GM12878 (cell line): ENCODE results near the gene FRMD8. TPM values are rescaled to one million over a fixed set of nuclear protein-coding genes. Genes with fewer than 3 reads are reported as not detected.

Experiments used
- BCL11A ChIP-seq: IDR thresholded peaks from 2 replicates; pipeline ENCODE4 v1.6.1; 2011; ENCODE audit warnings: low read depth, low read length
- BHLHE40 ChIP-seq, 2 experiments: fragments of 450-650 bp in 1 of 2; IDR thresholded peaks; 2 replicates each; pipeline ENCODE4 v1.6.1; 2011 to 2017; ENCODE audit warnings: low read depth in 2 of 2, borderline replicate concordance in 1 of 2, improper control_type of control experiment in 1 of 2, low read length in 1 of 2, mild to moderate bottlenecking in 1 of 2
- BRCA1 ChIP-seq: IDR thresholded peaks from 2 replicates; pipeline ENCODE4 v1.6.1; 2011; ENCODE audit warnings: low read depth, low read length, improper control_type of control experiment
- CHD4 ChIP-seq: fragments of 200-600 bp; sonication (generic); IDR thresholded peaks from 2 replicates; pipeline ENCODE4 v1.6.1; 2016; ENCODE audit warnings: mild to moderate bottlenecking
- CREB1 ChIP-seq: IDR thresholded peaks from 2 replicates; pipeline ENCODE4 v1.6.1; 2012; ENCODE audit warnings: low read depth, mild to moderate bottlenecking, inconsistent platforms
- EGR1 ChIP-seq, 2 experiments: IDR thresholded peaks; 1 replicate in 1 of 2; 2 replicates in 1 of 2; pipeline ENCODE4 v1.6.1; 2011 to 2012; ENCODE audit warnings: low read depth in 2 of 2, low read length in 2 of 2, borderline replicate concordance in 1 of 2, mild to moderate bottlenecking in 1 of 2, moderate library complexity in 1 of 2
- EZH2 ChIP-seq: IDR thresholded peaks from 2 replicates; pipeline ENCODE4 v1.6.1; 2012; ENCODE audit warnings: low read depth, mild to moderate bottlenecking, control low read depth, inconsistent platforms, low read length, borderline replicate concordance; ENCODE audit not compliant: control insufficient read depth
- FOXM1 ChIP-seq: IDR thresholded peaks from 2 replicates; pipeline ENCODE4 v1.6.1; 2012; ENCODE audit warnings: low read depth, mild to moderate bottlenecking, inconsistent platforms, low read length, moderate library complexity
- HCFC1 ChIP-seq: fragments of 150-350 bp; IDR thresholded peaks from 2 replicates; pipeline ENCODE4 v1.6.1; 2014; ENCODE audit warnings: low read length
- HSF1 ChIP-seq: fragments of 150-350 bp; IDR thresholded peaks from 2 replicates; pipeline ENCODE4 v1.6.1; 2014; ENCODE audit warnings: mild to moderate bottlenecking, low read depth, low read length
- KDM1A ChIP-seq: fragments of 200-600 bp; sonication (generic); IDR thresholded peaks from 2 replicates; pipeline ENCODE4 v1.6.1; 2016; ENCODE audit warnings: borderline replicate concordance
- LARP7 ChIP-seq: fragments of 450-650 bp; IDR thresholded peaks from 2 replicates; pipeline ENCODE4 v1.6.1; 2017; ENCODE audit warnings: mild to moderate bottlenecking
- NFIC ChIP-seq: IDR thresholded peaks from 2 replicates; pipeline ENCODE4 v1.6.1; 2012; ENCODE audit warnings: low read depth, mild to moderate bottlenecking, inconsistent platforms, low read length, moderate library complexity
- NFYB ChIP-seq: IDR thresholded peaks from 2 replicates; pipeline ENCODE4 v1.6.1; 2011; ENCODE audit warnings: low read depth, mild to moderate bottlenecking, low read length, improper control_type of control experiment, moderate library complexity; ENCODE audit not compliant: insufficient read depth
- NR2C1 ChIP-seq: fragments of 450-650 bp; IDR thresholded peaks from 2 replicates; pipeline ENCODE4 v1.6.1; 2017; ENCODE audit warnings: antibody characterized with exemption, mild to moderate bottlenecking, moderate library complexity
- POU2F2 ChIP-seq: IDR thresholded peaks from 3 replicates; pipeline ENCODE4 v1.6.1; 2011; ENCODE audit warnings: low read depth, mild to moderate bottlenecking, low read length, borderline replicate concordance
- RB1 ChIP-seq: fragments of 450-650 bp; formaldehyde crosslinking; IDR thresholded peaks from 2 replicates; pipeline ENCODE4 v1.6.1; 2017; ENCODE audit warnings: mild to moderate bottlenecking, borderline replicate concordance
- SMAD5 ChIP-seq: IDR thresholded peaks from 2 replicates; pipeline ENCODE4 v1.6.1; 2016; ENCODE audit warnings: antibody characterized with exemption, low read depth
- WRNIP1 ChIP-seq: IDR thresholded peaks from 2 replicates; pipeline ENCODE4 v1.6.1; 2011; ENCODE audit warnings: low read depth, low read length, improper control_type of control experiment, borderline replicate concordance
- YBX1 ChIP-seq: fragments of 450-650 bp; IDR thresholded peaks from 2 replicates; pipeline ENCODE4 v1.6.1; 2016; ENCODE audit warnings: antibody characterized with exemption
- ZNF217 ChIP-seq: fragments of 450-650 bp; IDR thresholded peaks from 2 replicates; pipeline ENCODE4 v1.6.1; 2017; ENCODE audit warnings: antibody characterized with exemption, mild to moderate bottlenecking
- ZNF274 ChIP-seq: IDR thresholded peaks from one replicate; pipeline ENCODE4 v1.8.0; 2011; ENCODE audit not compliant: insufficient read length, insufficient read depth
- polyA plus RNA-seq, 11 experiments: library from polyadenylated mRNA; depleted of rRNA in 4 of 11; unstranded in 6 of 11; stranded (reverse) in 5 of 11; fragments of >200 nt; fragmentation: Nextera tagmentation in 4 of 11; fragmentation: Illumina TruSeq in 1 of 11; extraction: Ambion mirVana in 4 of 11; extraction: Trizol in 1 of 11; gene quantifications; 1 replicate in 1 of 11; 2 replicates in 10 of 11; pipeline versions ENCODE4 v1.2.1 to v1.2.3, GENCODE V29; 2011 to 2016; ENCODE audit warnings: inconsistent platforms in 2 of 11, missing spikeins in 2 of 11, low read depth in 1 of 11
- total RNA-seq, 4 experiments: library from RNA; depleted of rRNA in 3 of 4; stranded (reverse); fragments of >200 nt in 3 of 4; fragmentation: Illumina TruSeq in 1 of 4; extraction: Trizol in 1 of 4; gene quantifications; 2 replicates each; pipeline versions ENCODE4 v1.2.1 to v1.2.3, GENCODE V29; 2013 to 2021
- TF ChIP-seq, protein P1 (sequence below): fragments of 150-350 bp; IDR thresholded peaks from 2 replicates; pipeline ENCODE4 v1.6.1; 2016; ENCODE audit warnings: low read depth, low read length
- TF ChIP-seq, protein P2 (sequence below): fragments of 450-650 bp; formaldehyde crosslinking; IDR thresholded peaks from 2 replicates; pipeline ENCODE4 v1.5.0; 2022; ENCODE audit warnings: mild to moderate bottlenecking, missing genetic modification characterization

FRMD8 gene
- total and polyA plus RNA-seq, 10 of the 15 experiments (the other 5 are each of a cell fraction or from before 2014, with no cell fraction given) = 8.3 to 69.4 (median 28.0) TPM

- TF ChIP-seq WRNIP1 (no peak), BRCA1 (no peak), LARP7 (peak; percentile 93), CREB1 (peak; percentile 69), ZNF274 (no peak), NFYB (no peak), YBX1 (no peak), KDM1A (no peak), NFIC (no peak; the same call in 1 of the 2 replicates), FOXM1 (no peak), HCFC1 (no peak), HSF1 (no peak), POU2F2 (0 out of 3 replicates have a peak, but pooled peaks have one; percentile 19), BCL11A (peak; percentile 22; the same call in 1 of the 2 replicates), CHD4 (no peak), NR2C1 (peak; percentile 62), RB1 (no peak), SMAD5 (no peak; the same call in 1 of the 2 replicates), EGR1 (IDR thresholded peaks at IDR 0.05; ENCODE audit: borderline replicate concordance in 1 of 2, low read depth in 2 of 2, low read length in 2 of 2) (no peak; a peak in 1 of 3 replicates), ZNF217 (no peak), BHLHE40 (IDR thresholded peaks at IDR 0.05; ENCODE audit: borderline replicate concordance in 1 of 2, low read depth in 2 of 2, low read length in 1 of 2) (peak; percentile 64 to 90), EZH2 (no peak)
- TF ChIP-seq, protein P1, sequence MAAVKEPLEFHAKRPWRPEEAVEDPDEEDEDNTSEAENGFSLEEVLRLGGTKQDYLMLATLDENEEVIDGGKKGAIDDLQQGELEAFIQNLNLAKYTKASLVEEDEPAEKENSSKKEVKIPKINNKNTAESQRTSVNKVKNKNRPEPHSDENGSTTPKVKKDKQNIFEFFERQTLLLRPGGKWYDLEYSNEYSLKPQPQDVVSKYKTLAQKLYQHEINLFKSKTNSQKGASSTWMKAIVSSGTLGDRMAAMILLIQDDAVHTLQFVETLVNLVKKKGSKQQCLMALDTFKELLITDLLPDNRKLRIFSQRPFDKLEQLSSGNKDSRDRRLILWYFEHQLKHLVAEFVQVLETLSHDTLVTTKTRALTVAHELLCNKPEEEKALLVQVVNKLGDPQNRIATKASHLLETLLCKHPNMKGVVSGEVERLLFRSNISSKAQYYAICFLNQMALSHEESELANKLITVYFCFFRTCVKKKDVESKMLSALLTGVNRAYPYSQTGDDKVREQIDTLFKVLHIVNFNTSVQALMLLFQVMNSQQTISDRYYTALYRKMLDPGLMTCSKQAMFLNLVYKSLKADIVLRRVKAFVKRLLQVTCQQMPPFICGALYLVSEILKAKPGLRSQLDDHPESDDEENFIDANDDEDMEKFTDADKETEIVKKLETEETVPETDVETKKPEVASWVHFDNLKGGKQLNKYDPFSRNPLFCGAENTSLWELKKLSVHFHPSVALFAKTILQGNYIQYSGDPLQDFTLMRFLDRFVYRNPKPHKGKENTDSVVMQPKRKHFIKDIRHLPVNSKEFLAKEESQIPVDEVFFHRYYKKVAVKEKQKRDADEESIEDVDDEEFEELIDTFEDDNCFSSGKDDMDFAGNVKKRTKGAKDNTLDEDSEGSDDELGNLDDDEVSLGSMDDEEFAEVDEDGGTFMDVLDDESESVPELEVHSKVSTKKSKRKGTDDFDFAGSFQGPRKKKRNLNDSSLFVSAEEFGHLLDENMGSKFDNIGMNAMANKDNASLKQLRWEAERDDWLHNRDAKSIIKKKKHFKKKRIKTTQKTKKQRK = no peak
- TF ChIP-seq, protein P2, sequence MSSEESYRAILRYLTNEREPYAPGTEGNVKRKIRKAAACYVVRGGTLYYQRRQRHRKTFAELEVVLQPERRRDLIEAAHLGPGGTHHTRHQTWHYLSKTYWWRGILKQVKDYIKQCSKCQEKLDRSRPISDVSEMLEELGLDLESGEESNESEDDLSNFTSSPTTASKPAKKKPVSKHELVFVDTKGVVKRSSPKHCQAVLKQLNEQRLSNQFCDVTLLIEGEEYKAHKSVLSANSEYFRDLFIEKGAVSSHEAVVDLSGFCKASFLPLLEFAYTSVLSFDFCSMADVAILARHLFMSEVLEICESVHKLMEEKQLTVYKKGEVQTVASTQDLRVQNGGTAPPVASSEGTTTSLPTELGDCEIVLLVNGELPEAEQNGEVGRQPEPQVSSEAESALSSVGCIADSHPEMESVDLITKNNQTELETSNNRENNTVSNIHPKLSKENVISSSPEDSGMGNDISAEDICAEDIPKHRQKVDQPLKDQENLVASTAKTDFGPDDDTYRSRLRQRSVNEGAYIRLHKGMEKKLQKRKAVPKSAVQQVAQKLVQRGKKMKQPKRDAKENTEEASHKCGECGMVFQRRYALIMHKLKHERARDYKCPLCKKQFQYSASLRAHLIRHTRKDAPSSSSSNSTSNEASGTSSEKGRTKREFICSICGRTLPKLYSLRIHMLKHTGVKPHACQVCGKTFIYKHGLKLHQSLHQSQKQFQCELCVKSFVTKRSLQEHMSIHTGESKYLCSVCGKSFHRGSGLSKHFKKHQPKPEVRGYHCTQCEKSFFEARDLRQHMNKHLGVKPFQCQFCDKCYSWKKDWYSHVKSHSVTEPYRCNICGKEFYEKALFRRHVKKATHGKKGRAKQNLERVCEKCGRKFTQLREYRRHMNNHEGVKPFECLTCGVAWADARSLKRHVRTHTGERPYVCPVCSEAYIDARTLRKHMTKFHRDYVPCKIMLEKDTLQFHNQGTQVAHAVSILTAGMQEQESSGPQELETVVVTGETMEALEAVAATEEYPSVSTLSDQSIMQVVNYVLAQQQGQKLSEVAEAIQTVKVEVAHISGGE (CRISPR knock-in tag) = no peak
These were observed 4.2 kb upstream of the FRMD8 start, which contains the start of gene SLC25A45 (continued) for GRCh38 chr11:65382033-65382803.
